HCT116 (cell line): ENCODE data around the gene TBX15. TPM values are rescaled to one million over a fixed set of nuclear protein-coding genes. Genes with fewer than 3 reads are reported as not detected.

Experiments used
- ATAC-seq: fragments of 200-7000 bp; cut with Tn5 transposase; 2 replicates; pipeline ENCODE4 v1.9.1; 2020; ENCODE audit warnings: mild to moderate bottlenecking, moderate library complexity
- BruUV-seq: library from RNA; stranded (reverse); fragments of 400-500 nt; replicated peaks from 2 replicates; lab custom pipeline; 2021; lab: Mats Ljungman, UMichigan
- CTCF ChIA-PET: fragments of 300-600 bp; sonication (Branson Sonifier 250); formaldehyde crosslinking; loops from one replicate; lab custom pipeline; 2021; ENCODE audit warnings: antibody characterized with exemption; lab: Charles Lee
- POLR2A ChIA-PET: fragments of 300-600, 350-600 bp; sonication (Branson Sonifier 250); formaldehyde crosslinking; loops from one replicate; lab custom pipeline; 2021; ENCODE audit warnings: antibody characterized with exemption; lab: Charles Lee
- RAD21 ChIA-PET, 2 experiments: fragments of 300-600 bp; sonication (Branson Sonifier 250); formaldehyde crosslinking; loops; one replicate each; lab custom pipeline; 2023; ENCODE audit warnings: low total read pairs in 2 of 2; ENCODE audit not compliant: uncharacterized antibody in 2 of 2, unreplicated experiment in 2 of 2, low non-redundant PET in 1 of 2; lab: Charles Lee
- DNase-seq: peaks from one replicate; pipeline ENCODE4 v3.0.0-alpha.2; 2010; ENCODE audit warnings: low read depth, low spot score
- H2AFZ ChIP-seq: fragments of 200-600 bp; shearing (Covaris generic), sonication (generic); 2 replicates; pipeline ENCODE4 v1.6.1; 2017; ENCODE audit warnings: low read depth, mixed run types, mixed read lengths, antibody characterized with exemption, low read length; ENCODE audit not compliant: poor library complexity, severe bottlenecking
- H3K27ac ChIP-seq: 2 replicates; pipeline ENCODE4 v1.5.1; 2012; ENCODE audit warnings: low read depth, low read length
- H3K27me3 ChIP-seq: fragments of 200-600 bp; sonication (generic); 2 replicates; pipeline ENCODE4 v1.6.1; 2016; ENCODE audit warnings: mixed run types, low read length, mixed read lengths; ENCODE audit not compliant: insufficient read depth
- H3K36me3 ChIP-seq, 2 experiments: fragments of 200-500 bp in 1 of 2; fragments of 200-600 bp in 1 of 2; sonication (Bioruptor generic) in 1 of 2; sonication (generic) in 1 of 2; 2 replicates each; pipeline versions ENCODE4 v1.5.1 to v1.6.1; 2014 to 2016; ENCODE audit warnings: low read length in 2 of 2, inconsistent platforms in 1 of 2, mixed read lengths in 1 of 2, mixed run types in 1 of 2; ENCODE audit not compliant: insufficient read depth in 2 of 2, control insufficient read depth in 1 of 2
- H3K4me1 ChIP-seq, 2 experiments: fragments of 200-600 bp in 1 of 2; sonication (generic) in 1 of 2; 2 replicates each; pipeline versions ENCODE4 v1.5.1 to v1.6.1; 2012 to 2017; ENCODE audit warnings: low read length in 2 of 2, inconsistent platforms in 1 of 2, mild to moderate bottlenecking in 1 of 2, mixed read lengths in 1 of 2, mixed run types in 1 of 2, moderate library complexity in 1 of 2; ENCODE audit not compliant: insufficient read depth in 2 of 2, control insufficient read depth in 1 of 2
- H3K4me2 ChIP-seq: fragments of 200-600 bp; sonication (generic); 2 replicates; pipeline ENCODE4 v1.6.1; 2017; ENCODE audit warnings: mixed run types, low read length, mixed read lengths
- H3K4me3 ChIP-seq, 2 experiments: fragments of 200-600 bp in 1 of 2; sonication (generic) in 1 of 2; replicated peaks in 1 of 2; 2 replicates each; pipeline ENCODE4 v1.5.1; 2011 to 2016; ENCODE audit warnings: low read length in 2 of 2, control low read depth in 1 of 2, low read depth in 1 of 2, mild to moderate bottlenecking in 1 of 2, mixed read lengths in 1 of 2, mixed run types in 1 of 2
- H3K79me2 ChIP-seq: fragments of 200-600 bp; sonication (generic); 2 replicates; pipeline ENCODE4 v1.6.1; 2017; ENCODE audit warnings: mild to moderate bottlenecking, mixed run types, low read length, moderate library complexity, mixed read lengths; ENCODE audit not compliant: insufficient read depth
- H3K9ac ChIP-seq: fragments of 200-600 bp; sonication (generic); 2 replicates; pipeline ENCODE4 v1.6.1; 2016; ENCODE audit warnings: low read length, mixed read lengths
- H3K9me2 ChIP-seq: fragments of 200-600 bp; sonication (generic), shearing (Covaris generic); 2 replicates; pipeline ENCODE4 v1.6.1; 2017; ENCODE audit warnings: mixed run types, mild to moderate bottlenecking, moderate library complexity; ENCODE audit not compliant: insufficient read depth
- H3K9me3 ChIP-seq, 2 experiments: fragments of 200-500 bp in 1 of 2; fragments of 200-600 bp in 1 of 2; sonication (Bioruptor generic) in 1 of 2; sonication (generic) in 1 of 2; 2 replicates each; pipeline ENCODE4 v1.6.1; 2014 to 2017; ENCODE audit warnings: low read length in 2 of 2, mixed read lengths in 2 of 2, inconsistent platforms in 1 of 2, low read depth in 1 of 2, mild to moderate bottlenecking in 1 of 2, mixed run types in 1 of 2, moderate library complexity in 1 of 2; ENCODE audit not compliant: control insufficient read depth in 1 of 2, insufficient read depth in 1 of 2
- H4K20me1 ChIP-seq: fragments of 200-600 bp; sonication (generic), shearing (Covaris generic); 2 replicates; pipeline ENCODE4 v1.6.1; 2017; ENCODE audit warnings: mixed run types, mild to moderate bottlenecking, moderate library complexity; ENCODE audit not compliant: insufficient read depth
- CTCF ChIP-seq, 3 experiments: fragments of 200-600 bp in 1 of 3; sonication (generic) in 1 of 3; IDR thresholded peaks in 2 of 3; conservative IDR thresholded peaks in 1 of 3; 2 replicates each; pipeline ENCODE4 v1.5.1; 2012 to 2017; ENCODE audit warnings: low read depth in 2 of 3, low read length in 2 of 3, antibody characterized with exemption in 1 of 3, borderline replicate concordance in 1 of 3, control low read depth in 1 of 3, mild to moderate bottlenecking in 1 of 3, mixed read lengths in 1 of 3, mixed run types in 1 of 3, moderate library complexity in 1 of 3; ENCODE audit not compliant: insufficient read depth in 1 of 3
- JUND ChIP-seq: IDR thresholded peaks from 2 replicates; pipeline ENCODE4 v1.6.1; 2012
- POLR2A ChIP-seq: IDR thresholded peaks from 2 replicates; pipeline ENCODE4 v1.7.0; 2011; ENCODE audit warnings: borderline replicate concordance; ENCODE audit not compliant: insufficient read depth, insufficient read length; ENCODE audit errors: extremely low read depth
- POLR2AphosphoS5 ChIP-seq: IDR thresholded peaks from 2 replicates; pipeline ENCODE4 v1.6.1; 2011; ENCODE audit warnings: mild to moderate bottlenecking, low read depth, low read length, moderate library complexity
- intact Hi-C: fragments of 100-400 bp; cut with micrococcal nuclease; formaldehyde crosslinking; loops from 2 replicates; pipeline ENCODE4 v1.10.0; 2022
- total RNA-seq: library from RNA; stranded (reverse); gene quantifications from one replicate; pipeline ENCODE4 v1.2.1, GENCODE V29; 2021; ENCODE audit not compliant: unreplicated experiment

TBX15 gene
- total RNA-seq, 1 experiment from 2014 or later = not detected

GRCh38 chr1:118991448-118991847, 3.3 kb upstream of the TBX15 start (continued):
- no peak for TF ChIP-seq POLR2AphosphoS5

DNA sequence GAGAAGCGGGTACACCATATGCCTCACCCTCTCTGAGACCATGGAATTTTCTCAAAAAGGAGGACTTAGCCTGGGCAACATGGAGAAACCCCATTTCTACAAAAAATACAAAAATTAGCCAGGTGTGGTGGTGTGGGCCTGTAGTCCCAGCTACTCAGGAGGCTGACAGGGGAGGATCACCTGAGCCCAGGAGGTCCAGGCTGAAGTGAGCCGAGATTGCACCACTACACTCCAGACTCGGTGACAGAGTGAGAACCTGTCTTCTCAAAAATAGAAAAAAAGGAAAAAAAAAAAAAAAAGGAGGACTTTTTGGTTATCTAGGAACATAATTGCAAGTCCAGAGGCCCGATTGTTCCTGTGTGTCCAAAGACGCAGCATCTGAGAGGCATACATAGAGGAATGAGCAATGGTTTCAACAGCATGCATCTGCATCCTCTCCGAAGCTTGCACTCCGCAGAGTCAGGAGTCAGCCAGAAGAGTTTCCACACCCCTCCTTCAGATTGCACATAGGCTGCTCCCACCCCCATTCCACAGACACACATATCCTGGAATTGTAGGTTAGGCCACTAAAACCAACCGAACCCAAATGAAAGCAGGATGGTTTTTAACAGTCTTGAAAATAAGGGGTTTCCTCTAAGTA, 2.5 kb upstream of the TBX15 start:
- no TSS peak for BruUV-seq
- CTCF ChIA-PET = no interaction called here
- POLR2A ChIA-PET = no interaction called here

More for the DNA sequence above, 2.5 kb upstream of the TBX15 start:
- no peak overlapping the region for H2AFZ ChIP-seq
- no peaks in the 10 kb centered on the region for H3K79me2 ChIP-seq
- no peak for ATAC-seq
- no peaks in the 10 kb centered on the region for H3K9me2 ChIP-seq
- TF ChIP-seq JUND = no peak
- no peak for TF ChIP-seq POLR2A
- no peak for TF ChIP-seq CTCF (IDR thresholded peaks at IDR 0.05 in 2 of 3, conservative IDR thresholded peaks at IDR 0.05 in 1 of 3; ENCODE audit: borderline replicate concordance in 1 of 3, insufficient read depth in 1 of 3, low read depth in 2 of 3, low read length in 2 of 3)
- no peaks in the 10 kb centered on the region for H3K9me3 ChIP-seq
- H3K9ac ChIP-seq = no peak overlapping the region
- no peak overlapping the region for H3K4me3 ChIP-seq
- H3K4me1 ChIP-seq = no peaks in the 10 kb centered on the region
- H4K20me1 ChIP-seq = no peaks in the 10 kb centered on the region
- intact Hi-C loops = no loop called here
- no peak overlapping the region for H3K27ac ChIP-seq
- no peaks in the 10 kb centered on the region for H3K36me3 ChIP-seq
- no peaks in the 10 kb centered on the region for H3K27me3 ChIP-seq
- RAD21 ChIA-PET = no interaction called here
- no peak for DNase-seq
- H3K4me2 ChIP-seq = no peak overlapping the region
